Loucy (cell line): ENCODE measurements around the gene DGCR2.

Source experiments
- H2AFZ ChIP-seq: fragments of 200-600 bp; sonication (generic); 2 replicates; pipeline ENCODE4 v1.6.0; 2016; ENCODE audit warnings: antibody characterized with exemption, mild to moderate bottlenecking, low read length, moderate library complexity
- H3F3A ChIP-seq: fragments of 200-600 bp; 2 replicates; pipeline ENCODE4 v1.6.0; 2016; ENCODE audit warnings: antibody characterized with exemption, low read depth, mild to moderate bottlenecking
- H3K27me3 ChIP-seq: fragments of 200-600 bp; sonication (generic); 2 replicates; pipeline ENCODE4 v1.6.1; 2014; ENCODE audit warnings: low read length, mild to moderate bottlenecking; ENCODE audit not compliant: insufficient read depth, poor library complexity, severe bottlenecking
- H3K36me3 ChIP-seq: fragments of 200-600 bp; sonication (generic); 2 replicates; pipeline ENCODE4 v1.6.1; 2016; ENCODE audit warnings: low read length; ENCODE audit not compliant: insufficient read depth
- H3K4me1 ChIP-seq: fragments of 200-600 bp; sonication (generic); 2 replicates; pipeline ENCODE4 v1.5.1; 2014; ENCODE audit warnings: low read length, mild to moderate bottlenecking; ENCODE audit not compliant: insufficient read depth, poor library complexity, severe bottlenecking
- H3K4me2 ChIP-seq: fragments of 200-600 bp; sonication (generic); 2 replicates; pipeline ENCODE4 v1.6.0; 2014; ENCODE audit warnings: antibody characterized with exemption, low read length, low read depth, mild to moderate bottlenecking; ENCODE audit not compliant: poor library complexity, severe bottlenecking
- H3K4me3 ChIP-seq: fragments of 200-600 bp; sonication (generic); 2 replicates; pipeline ENCODE4 v1.5.1; 2014; ENCODE audit warnings: low read length, mild to moderate bottlenecking, mixed read lengths; ENCODE audit not compliant: poor library complexity, severe bottlenecking
- H3K79me2 ChIP-seq: fragments of 200-600 bp; sonication (generic); 2 replicates; pipeline ENCODE4 v1.6.1; 2014; ENCODE audit warnings: low read length; ENCODE audit not compliant: insufficient read depth
- H3K9ac ChIP-seq: fragments of 200-600 bp; sonication (generic); 2 replicates; pipeline ENCODE4 v1.6.0; 2014; ENCODE audit warnings: mild to moderate bottlenecking, low read depth, low read length, moderate library complexity; ENCODE audit not compliant: poor library complexity, severe bottlenecking
- H3K9me2 ChIP-seq: fragments of 200-600 bp; sonication (generic); replicated peaks from 2 replicates; pipeline ENCODE4 v1.6.1; 2016; ENCODE audit warnings: low read depth, low read length, mixed read lengths
- H3K9me3 ChIP-seq: fragments of 200-600 bp; sonication (generic); 2 replicates; pipeline ENCODE4 v1.6.1; 2014; ENCODE audit warnings: mild to moderate bottlenecking, antibody characterized with exemption, low read length, low read depth; ENCODE audit not compliant: insufficient read depth
- H4K20me1 ChIP-seq: fragments of 200-600 bp; sonication (generic); 2 replicates; pipeline ENCODE4 v1.6.0; 2014; ENCODE audit warnings: antibody characterized with exemption, low read length, mild to moderate bottlenecking; ENCODE audit not compliant: insufficient read depth, poor library complexity, severe bottlenecking
- CTCF ChIP-seq: fragments of 200-600 bp; sonication (generic); conservative IDR thresholded peaks from 2 replicates; pipeline ENCODE4 v1.5.1; 2014; ENCODE audit warnings: mild to moderate bottlenecking, antibody characterized with exemption, low read length
- EZH2phosphoT487 ChIP-seq: fragments of 200-600 bp; IDR thresholded peaks from 2 replicates; pipeline ENCODE4 v1.6.1; 2018; ENCODE audit warnings: antibody characterized with exemption, mild to moderate bottlenecking, moderate library complexity, borderline replicate concordance

DGCR2 gene

GRCh38 chr22:19048531-19048930 is 73.7 kb downstream of the DGCR2 start:
- Histone ChIP-seq H3K4me1 (no peaks in the 10 kb centered on the region), H3K36me3 (peaks cover 92% of the 10 kb centered on the region; the same call in 1 of the 2 replicates), H3K9ac (no peak overlapping the region), H3K27me3 (no peaks in the 10 kb centered on the region), H3F3A (no peaks in the 10 kb centered on the region), H4K20me1 (no peaks in the 10 kb centered on the region), H3K9me2 (no peaks in the 10 kb centered on the region), H3K9me3 (no peaks in the 10 kb centered on the region), H2AFZ (no peak overlapping the region), H3K4me2 (no peak overlapping the region), H3K4me3 (no peak overlapping the region), H3K79me2 (no peaks in the 10 kb centered on the region)
- TF ChIP-seq EZH2phosphoT487 (no peak), CTCF (no peak)

- Histone ChIP-seq H3K4me1 (no peaks in the 10 kb centered on the region), H3F3A (no peaks in the 10 kb centered on the region), H3K9me2 (no peaks in the 10 kb centered on the region), H3K79me2 (no peaks in the 10 kb centered on the region), H2AFZ (no peak overlapping the region), H3K9ac (no peak overlapping the region), H3K4me3 (no peak overlapping the region), H4K20me1 (no peaks in the 10 kb centered on the region), H3K4me2 (no peak overlapping the region), H3K36me3 (peaks cover 92% of the 10 kb centered on the region; the same call in 1 of the 2 replicates), H3K27me3 (no peaks in the 10 kb centered on the region), H3K9me3 (no peaks in the 10 kb centered on the region)
- TF ChIP-seq CTCF (no peak), EZH2phosphoT487 (no peak)
Measured at GRCh38 chr22:19047993-19048392, 74.2 kb downstream of the DGCR2 start.

GRCh38 chr22:19046719-19047609 is 75.2 kb downstream of the DGCR2 start:
- TF ChIP-seq CTCF (no peak), EZH2phosphoT487 (no peak)
- Histone ChIP-seq H3K4me1 (no peaks in the 10 kb centered on the region), H3K4me2 (no peak overlapping the region), H3F3A (no peaks in the 10 kb centered on the region), H3K36me3 (peaks cover 93% of the 10 kb centered on the region; the same call in 1 of the 2 replicates), H3K9me2 (no peaks in the 10 kb centered on the region), H3K4me3 (no peak overlapping the region), H3K9me3 (no peaks in the 10 kb centered on the region), H2AFZ (no peak overlapping the region), H3K79me2 (no peaks in the 10 kb centered on the region), H4K20me1 (no peaks in the 10 kb centered on the region), H3K27me3 (no peaks in the 10 kb centered on the region), H3K9ac (no peak overlapping the region)
